Ishikawa (cell line): ENCODE data around the gene MYH9.

ENCODE experiments used
- CREB1 ChIP-seq: IDR thresholded peaks from 2 replicates; pipeline ENCODE4 v1.6.1; 2012; ENCODE audit warnings: low read depth
- EP300 ChIP-seq: IDR thresholded peaks from 2 replicates; pipeline ENCODE4 v1.6.1; 2012; ENCODE audit warnings: borderline replicate concordance
- MAX ChIP-seq: IDR thresholded peaks from 2 replicates; pipeline ENCODE4 v1.6.1; 2012
- RAD21 ChIP-seq: IDR thresholded peaks from 2 replicates; pipeline ENCODE4 v1.6.1; 2012; ENCODE audit warnings: low read depth
- TCF12 ChIP-seq: IDR thresholded peaks from 2 replicates; pipeline ENCODE4 v1.6.1; 2012; ENCODE audit warnings: low read depth
- TEAD4 ChIP-seq: IDR thresholded peaks from 2 replicates; pipeline ENCODE4 v1.6.1; 2012
- USF1 ChIP-seq: IDR thresholded peaks from 2 replicates; pipeline ENCODE4 v1.6.1; 2012
- YY1 ChIP-seq: IDR thresholded peaks from 2 replicates; pipeline ENCODE4 v1.6.1; 2012; ENCODE audit warnings: low read depth
- ZBTB7A ChIP-seq: IDR thresholded peaks from 2 replicates; pipeline ENCODE4 v1.6.1; 2012; ENCODE audit warnings: low read depth

DNA sequence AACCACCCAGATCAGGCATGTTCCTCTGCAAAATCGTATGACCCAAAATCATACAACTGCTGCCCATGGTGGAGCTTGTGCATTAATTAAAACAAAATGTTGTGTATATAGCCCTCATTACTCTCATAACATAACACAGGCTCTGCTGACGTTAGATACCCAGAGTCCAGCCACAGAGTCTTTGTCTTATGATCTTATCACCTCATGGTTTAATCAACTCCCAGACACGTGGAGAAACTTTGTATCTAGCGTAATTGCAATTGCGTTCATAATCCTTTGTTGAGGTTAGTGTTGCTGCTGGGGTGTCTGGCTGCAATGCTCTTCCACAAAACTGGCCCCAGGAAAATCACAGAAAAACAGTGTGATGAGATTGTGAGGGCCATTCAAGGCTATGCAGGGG is 139.8 kb downstream of the MYH9 start:
- TF ChIP-seq MAX (no peak), TEAD4 (no peak), CREB1 (no peak), USF1 (no peak), EP300 (no peak), YY1 (no peak), RAD21 (no peak), ZBTB7A (no peak), TCF12 (no peak)
